Esophagus squamous epithelium (tissue), 4 donors: ENCODE data around the gene FRMD5.

ENCODE experiments used
- POLR2A ChIP-seq, 4 donors: fragments of 450-650 bp; IDR thresholded peaks; one replicate each; pipeline ENCODE4 v1.6.1; 2017; ENCODE audit warnings: antibody characterized with exemption in 4 of 4, mild to moderate bottlenecking in 4 of 4, moderate library complexity in 3 of 4
- TF ChIP-seq, protein P1 (sequence below), 6 experiments: fragments of 450-650 bp in 4 of 6; fragments of 200-600 bp in 2 of 6; sonication (generic) in 2 of 6; IDR thresholded peaks; one replicate each; pipeline ENCODE4 v1.5.1; 2016 to 2019; ENCODE audit warnings: antibody characterized with exemption in 6 of 6, mild to moderate bottlenecking in 4 of 6, moderate library complexity in 4 of 6

DNA sequence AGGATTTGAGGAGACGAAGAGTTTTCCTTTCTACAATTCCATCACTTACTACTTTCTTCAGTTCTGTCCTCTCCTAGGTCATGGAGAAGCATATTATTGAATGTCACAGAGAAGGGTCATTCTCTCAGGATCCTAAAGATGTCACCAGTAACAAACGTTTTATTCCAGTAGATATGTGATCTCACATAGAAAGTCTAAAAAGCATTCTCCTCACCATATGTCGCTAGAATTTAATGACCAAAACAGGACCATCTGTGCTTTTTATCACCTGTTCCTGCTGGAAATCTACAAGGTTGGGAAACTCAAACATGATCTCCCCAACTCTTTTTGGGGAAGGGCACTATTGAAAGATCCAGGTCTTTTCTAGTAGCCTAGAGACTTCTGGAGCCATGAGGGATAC is 24.0 kb upstream of the FRMD5 start:
- TF ChIP-seq, protein P1, sequence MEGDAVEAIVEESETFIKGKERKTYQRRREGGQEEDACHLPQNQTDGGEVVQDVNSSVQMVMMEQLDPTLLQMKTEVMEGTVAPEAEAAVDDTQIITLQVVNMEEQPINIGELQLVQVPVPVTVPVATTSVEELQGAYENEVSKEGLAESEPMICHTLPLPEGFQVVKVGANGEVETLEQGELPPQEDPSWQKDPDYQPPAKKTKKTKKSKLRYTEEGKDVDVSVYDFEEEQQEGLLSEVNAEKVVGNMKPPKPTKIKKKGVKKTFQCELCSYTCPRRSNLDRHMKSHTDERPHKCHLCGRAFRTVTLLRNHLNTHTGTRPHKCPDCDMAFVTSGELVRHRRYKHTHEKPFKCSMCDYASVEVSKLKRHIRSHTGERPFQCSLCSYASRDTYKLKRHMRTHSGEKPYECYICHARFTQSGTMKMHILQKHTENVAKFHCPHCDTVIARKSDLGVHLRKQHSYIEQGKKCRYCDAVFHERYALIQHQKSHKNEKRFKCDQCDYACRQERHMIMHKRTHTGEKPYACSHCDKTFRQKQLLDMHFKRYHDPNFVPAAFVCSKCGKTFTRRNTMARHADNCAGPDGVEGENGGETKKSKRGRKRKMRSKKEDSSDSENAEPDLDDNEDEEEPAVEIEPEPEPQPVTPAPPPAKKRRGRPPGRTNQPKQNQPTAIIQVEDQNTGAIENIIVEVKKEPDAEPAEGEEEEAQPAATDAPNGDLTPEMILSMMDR (IDR thresholded peaks at IDR 0.05), result no peak
- TF ChIP-seq POLR2A (IDR thresholded peaks at IDR 0.05), result no peak
